Loucy (cell line): ENCODE results near the gene ELMO1.

Experiments used
- H2AFZ ChIP-seq: fragments of 200-600 bp; sonication (generic); 2 replicates; pipeline ENCODE4 v1.6.0; 2016; ENCODE audit warnings: antibody characterized with exemption, mild to moderate bottlenecking, low read length, moderate library complexity
- H3F3A ChIP-seq: fragments of 200-600 bp; 2 replicates; pipeline ENCODE4 v1.6.0; 2016; ENCODE audit warnings: antibody characterized with exemption, low read depth, mild to moderate bottlenecking
- H3K27me3 ChIP-seq: fragments of 200-600 bp; sonication (generic); 2 replicates; pipeline ENCODE4 v1.6.1; 2014; ENCODE audit warnings: low read length, mild to moderate bottlenecking; ENCODE audit not compliant: insufficient read depth, poor library complexity, severe bottlenecking
- H3K36me3 ChIP-seq: fragments of 200-600 bp; sonication (generic); 2 replicates; pipeline ENCODE4 v1.6.1; 2016; ENCODE audit warnings: low read length; ENCODE audit not compliant: insufficient read depth
- H3K4me1 ChIP-seq: fragments of 200-600 bp; sonication (generic); 2 replicates; pipeline ENCODE4 v1.5.1; 2014; ENCODE audit warnings: low read length, mild to moderate bottlenecking; ENCODE audit not compliant: insufficient read depth, poor library complexity, severe bottlenecking
- H3K4me2 ChIP-seq: fragments of 200-600 bp; sonication (generic); 2 replicates; pipeline ENCODE4 v1.6.0; 2014; ENCODE audit warnings: antibody characterized with exemption, low read length, low read depth, mild to moderate bottlenecking; ENCODE audit not compliant: poor library complexity, severe bottlenecking
- H3K4me3 ChIP-seq: fragments of 200-600 bp; sonication (generic); 2 replicates; pipeline ENCODE4 v1.5.1; 2014; ENCODE audit warnings: low read length, mild to moderate bottlenecking, mixed read lengths; ENCODE audit not compliant: poor library complexity, severe bottlenecking
- H3K79me2 ChIP-seq: fragments of 200-600 bp; sonication (generic); 2 replicates; pipeline ENCODE4 v1.6.1; 2014; ENCODE audit warnings: low read length; ENCODE audit not compliant: insufficient read depth
- H3K9ac ChIP-seq: fragments of 200-600 bp; sonication (generic); 2 replicates; pipeline ENCODE4 v1.6.0; 2014; ENCODE audit warnings: mild to moderate bottlenecking, low read depth, low read length, moderate library complexity; ENCODE audit not compliant: poor library complexity, severe bottlenecking
- H3K9me2 ChIP-seq: fragments of 200-600 bp; sonication (generic); replicated peaks from 2 replicates; pipeline ENCODE4 v1.6.1; 2016; ENCODE audit warnings: low read depth, low read length, mixed read lengths
- H3K9me3 ChIP-seq: fragments of 200-600 bp; sonication (generic); 2 replicates; pipeline ENCODE4 v1.6.1; 2014; ENCODE audit warnings: mild to moderate bottlenecking, antibody characterized with exemption, low read length, low read depth; ENCODE audit not compliant: insufficient read depth
- H4K20me1 ChIP-seq: fragments of 200-600 bp; sonication (generic); 2 replicates; pipeline ENCODE4 v1.6.0; 2014; ENCODE audit warnings: antibody characterized with exemption, low read length, mild to moderate bottlenecking; ENCODE audit not compliant: insufficient read depth, poor library complexity, severe bottlenecking
- EZH2phosphoT487 ChIP-seq: fragments of 200-600 bp; IDR thresholded peaks from 2 replicates; pipeline ENCODE4 v1.6.1; 2018; ENCODE audit warnings: antibody characterized with exemption, mild to moderate bottlenecking, moderate library complexity, borderline replicate concordance
- TF ChIP-seq, protein P1 (sequence below): fragments of 200-600 bp; sonication (generic); conservative IDR thresholded peaks from 2 replicates; pipeline ENCODE4 v1.5.1; 2014; ENCODE audit warnings: mild to moderate bottlenecking, antibody characterized with exemption, low read length

ELMO1 gene

DNA sequence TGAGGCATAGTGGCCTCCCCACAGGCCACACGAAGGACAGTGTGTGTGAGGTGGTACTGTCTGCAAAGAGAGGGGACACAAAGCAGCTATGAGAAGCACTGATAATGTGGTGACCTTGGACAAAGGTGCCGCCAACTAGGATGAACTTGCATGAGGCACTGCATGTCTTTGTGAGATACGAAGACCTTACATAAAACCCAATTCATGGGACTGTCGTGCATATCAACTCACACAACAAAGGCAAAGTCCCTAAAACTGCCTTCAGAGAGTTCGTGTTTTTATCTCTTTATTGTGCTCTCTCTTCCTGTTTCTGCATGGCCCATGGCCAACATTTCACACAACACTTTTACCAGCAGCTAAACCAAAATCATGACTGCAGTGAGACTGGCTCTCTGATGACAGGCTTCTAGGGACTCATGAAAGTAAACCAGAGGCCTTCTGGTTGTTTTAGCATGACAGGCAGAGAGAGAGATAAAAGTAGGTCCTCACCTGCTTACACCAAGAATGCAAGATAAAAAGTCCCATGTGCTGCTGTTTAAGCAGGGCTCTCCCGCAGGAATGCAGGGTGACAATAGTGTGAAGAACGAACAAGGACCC lies 347.8 kb downstream of the ELMO1 start:
- Histone ChIP-seq H3K9ac (no peak overlapping the region), H2AFZ (no peak overlapping the region), H3K27me3 (no peaks in the 10 kb centered on the region), H3K4me1 (peaks cover 8% of the 10 kb centered on the region), H3K4me2 (no peak overlapping the region), H3K36me3 (peaks cover 14% of the 10 kb centered on the region; the same call in 1 of the 2 replicates), H3F3A (no peaks in the 10 kb centered on the region), H3K79me2 (peaks cover 5% of the 10 kb centered on the region; the same call in 1 of the 2 replicates), H3K9me2 (no peaks in the 10 kb centered on the region), H3K9me3 (no peaks in the 10 kb centered on the region), H3K4me3 (no peak overlapping the region), H4K20me1 (peaks cover 12% of the 10 kb centered on the region)
- TF ChIP-seq EZH2phosphoT487 = no peak
- TF ChIP-seq, protein P1, sequence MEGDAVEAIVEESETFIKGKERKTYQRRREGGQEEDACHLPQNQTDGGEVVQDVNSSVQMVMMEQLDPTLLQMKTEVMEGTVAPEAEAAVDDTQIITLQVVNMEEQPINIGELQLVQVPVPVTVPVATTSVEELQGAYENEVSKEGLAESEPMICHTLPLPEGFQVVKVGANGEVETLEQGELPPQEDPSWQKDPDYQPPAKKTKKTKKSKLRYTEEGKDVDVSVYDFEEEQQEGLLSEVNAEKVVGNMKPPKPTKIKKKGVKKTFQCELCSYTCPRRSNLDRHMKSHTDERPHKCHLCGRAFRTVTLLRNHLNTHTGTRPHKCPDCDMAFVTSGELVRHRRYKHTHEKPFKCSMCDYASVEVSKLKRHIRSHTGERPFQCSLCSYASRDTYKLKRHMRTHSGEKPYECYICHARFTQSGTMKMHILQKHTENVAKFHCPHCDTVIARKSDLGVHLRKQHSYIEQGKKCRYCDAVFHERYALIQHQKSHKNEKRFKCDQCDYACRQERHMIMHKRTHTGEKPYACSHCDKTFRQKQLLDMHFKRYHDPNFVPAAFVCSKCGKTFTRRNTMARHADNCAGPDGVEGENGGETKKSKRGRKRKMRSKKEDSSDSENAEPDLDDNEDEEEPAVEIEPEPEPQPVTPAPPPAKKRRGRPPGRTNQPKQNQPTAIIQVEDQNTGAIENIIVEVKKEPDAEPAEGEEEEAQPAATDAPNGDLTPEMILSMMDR = no peak

DNA sequence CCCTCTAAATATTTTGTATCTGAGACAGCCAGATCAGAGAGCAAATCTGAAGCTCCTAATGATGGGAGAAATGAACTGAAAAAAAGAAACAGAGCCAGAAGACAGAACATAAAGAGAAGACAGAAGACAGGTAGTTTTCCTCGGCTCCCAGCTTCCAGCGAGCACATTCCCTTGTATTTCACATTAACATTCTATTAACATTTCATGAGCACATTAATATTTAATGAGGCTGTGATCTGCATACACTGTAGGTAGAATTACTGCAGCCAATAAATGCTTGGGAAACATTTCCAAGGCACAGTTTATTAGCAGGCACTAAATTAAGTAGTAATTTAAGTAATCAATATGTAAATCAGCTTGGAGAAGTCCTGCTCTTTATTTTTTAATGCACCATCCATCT lies 349.9 kb downstream of the ELMO1 start:
- no peak for TF ChIP-seq EZH2phosphoT487
- TF ChIP-seq, protein P1 = no peak

DNA sequence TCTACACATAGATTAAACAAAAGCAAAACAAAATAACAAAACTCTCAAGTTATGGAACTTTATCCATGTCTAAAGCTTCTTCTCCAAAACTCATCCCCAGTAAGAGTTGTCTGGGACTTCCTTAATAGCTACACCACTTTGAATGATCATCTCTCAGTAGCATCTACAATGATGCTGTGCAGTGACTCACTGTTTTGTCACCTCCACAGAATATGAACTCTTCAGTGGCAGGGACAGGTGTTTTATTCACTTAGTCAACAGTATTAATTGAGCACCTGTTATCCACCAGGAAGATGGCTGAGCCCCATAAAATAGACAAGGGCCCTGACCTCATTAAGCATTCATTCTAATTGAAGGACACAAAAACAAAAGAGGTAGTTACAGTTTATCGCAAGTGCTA lies 350.7 kb downstream of the ELMO1 start:
- Histone ChIP-seq H3K9me3 (no peaks in the 10 kb centered on the region), H3K4me3 (no peak overlapping the region), H3F3A (no peaks in the 10 kb centered on the region), H3K4me2 (no peak overlapping the region), H3K79me2 (peaks cover 5% of the 10 kb centered on the region; the same call in 1 of the 2 replicates), H3K9ac (no peak overlapping the region), H3K4me1 (peaks cover 8% of the 10 kb centered on the region), H3K36me3 (peaks cover 40% of the 10 kb centered on the region; the same call in 1 of the 2 replicates), H2AFZ (no peak overlapping the region), H4K20me1 (peaks cover 7% of the 10 kb centered on the region), H3K9me2 (no peaks in the 10 kb centered on the region), H3K27me3 (no peaks in the 10 kb centered on the region)
- no peak for TF ChIP-seq EZH2phosphoT487
- TF ChIP-seq, protein P1 = no peak

More for the DNA sequence above, 349.9 kb downstream of the ELMO1 start:
- Histone ChIP-seq H3K9me2 (no peaks in the 10 kb centered on the region), H3K9me3 (no peaks in the 10 kb centered on the region), H3K36me3 (peaks cover 34% of the 10 kb centered on the region; the same call in 1 of the 2 replicates), H3K4me3 (no peak overlapping the region), H3K79me2 (peaks cover 5% of the 10 kb centered on the region; the same call in 1 of the 2 replicates), H4K20me1 (peaks cover 8% of the 10 kb centered on the region), H2AFZ (no peak overlapping the region), H3F3A (no peaks in the 10 kb centered on the region), H3K27me3 (no peaks in the 10 kb centered on the region), H3K4me2 (no peak overlapping the region), H3K4me1 (peaks cover 8% of the 10 kb centered on the region), H3K9ac (no peak overlapping the region)
